ENCODE data around the gene KANSL1L.
"Not testable (repeated sequence)": the region's sequence is repeated elsewhere in the genome, so short reads cannot be mapped to it uniquely, and the experiment has no call there.

KANSL1L gene

GRCh38 chr2:210177769-210178168 is 6.6 kb upstream of the KANSL1L start:
- no peak for DNase-seq

DNA sequence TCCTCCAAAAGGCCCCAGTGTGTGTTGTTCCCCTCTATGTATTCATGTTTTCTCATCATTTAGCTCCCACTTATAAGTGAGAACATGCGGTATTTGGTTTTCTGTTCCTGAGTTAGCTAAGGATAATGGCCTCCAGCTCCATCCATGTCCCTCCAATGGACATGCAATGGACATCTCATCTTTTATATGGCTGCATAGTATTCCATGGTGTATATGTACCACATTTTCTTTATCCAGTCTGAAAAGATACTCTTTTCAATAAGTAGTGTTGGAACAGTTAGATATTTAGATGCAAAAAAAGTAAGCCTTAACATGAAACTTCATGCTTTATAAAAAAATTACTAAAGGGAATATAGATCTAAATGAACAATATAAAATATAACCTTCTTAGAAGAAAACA is 5.9 kb upstream of the KANSL1L start:
- not testable (repeated sequence) for DNase-seq

- DNase-seq = no peak
Measured at GRCh38 chr2:210174086-210174485, 2.9 kb upstream of the KANSL1L start.

- DNase-seq = no peak
Measured at GRCh38 chr2:210172219-210172575, 988 bp upstream of the KANSL1L start.

DNA sequence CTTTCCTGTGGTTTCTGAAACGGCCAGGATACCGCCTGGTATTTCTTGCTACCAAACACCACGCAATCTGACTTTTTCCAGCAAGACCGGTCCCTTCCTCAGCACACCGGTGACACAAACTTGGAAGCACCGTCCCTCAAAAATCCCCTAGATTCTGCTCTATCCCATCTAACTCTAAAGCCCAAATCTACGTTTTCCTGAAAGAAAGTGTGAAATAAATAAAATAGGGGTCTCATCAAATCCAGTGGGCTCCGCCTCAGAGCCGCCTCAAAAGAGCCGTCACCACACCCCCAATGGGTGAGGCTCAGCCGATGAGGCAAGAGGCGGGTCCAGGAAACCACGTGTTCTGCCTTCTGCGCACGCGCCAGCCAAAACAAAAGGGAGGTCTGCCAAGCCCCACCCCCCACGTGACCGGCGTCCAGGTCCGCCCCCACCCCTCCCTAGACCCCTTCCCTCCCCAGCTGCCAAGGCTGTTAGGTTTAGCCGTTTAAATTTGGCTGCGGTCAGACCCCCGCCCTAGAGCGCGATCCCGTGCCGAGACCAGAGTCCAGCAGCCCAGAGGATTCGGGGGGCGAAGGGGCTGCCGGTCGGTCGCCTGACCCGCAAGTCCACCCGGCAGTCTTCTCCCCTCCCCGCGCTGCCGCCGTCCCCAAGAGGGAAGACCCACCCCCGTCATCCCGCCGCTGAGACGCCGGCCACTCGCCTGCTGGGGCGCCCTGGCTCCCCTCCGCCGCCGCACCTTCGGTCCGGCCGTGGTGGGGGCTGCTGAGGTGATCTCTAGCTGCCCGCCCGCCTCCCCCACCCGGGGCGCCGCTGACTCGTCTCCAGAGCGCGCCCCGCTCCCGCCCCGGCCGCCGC is 534 bp downstream of the KANSL1L start:
- DNase-seq = peak; percentile 89

DNA sequence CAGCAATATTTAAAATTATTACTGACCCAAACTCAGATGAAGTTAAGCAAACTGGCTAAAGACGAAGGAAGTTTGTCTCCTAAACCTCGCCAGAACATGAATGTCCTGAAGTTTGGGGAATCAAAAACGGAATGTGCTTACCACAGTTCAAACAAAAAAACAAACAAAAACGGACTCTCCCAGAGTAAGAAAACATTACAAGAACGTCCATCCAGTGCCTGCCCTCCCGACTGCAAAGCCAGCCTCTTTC is 1.1 kb downstream of the KANSL1L start:
- no peak for DNase-seq

- peak; percentile 84 for DNase-seq
Measured at GRCh38 chr2:210169516-210170195, 1.6 kb downstream of the KANSL1L start.

- no peak for DNase-seq
Measured at GRCh38 chr2:210167227-210167626, 4.0 kb downstream of the KANSL1L start.

DNA sequence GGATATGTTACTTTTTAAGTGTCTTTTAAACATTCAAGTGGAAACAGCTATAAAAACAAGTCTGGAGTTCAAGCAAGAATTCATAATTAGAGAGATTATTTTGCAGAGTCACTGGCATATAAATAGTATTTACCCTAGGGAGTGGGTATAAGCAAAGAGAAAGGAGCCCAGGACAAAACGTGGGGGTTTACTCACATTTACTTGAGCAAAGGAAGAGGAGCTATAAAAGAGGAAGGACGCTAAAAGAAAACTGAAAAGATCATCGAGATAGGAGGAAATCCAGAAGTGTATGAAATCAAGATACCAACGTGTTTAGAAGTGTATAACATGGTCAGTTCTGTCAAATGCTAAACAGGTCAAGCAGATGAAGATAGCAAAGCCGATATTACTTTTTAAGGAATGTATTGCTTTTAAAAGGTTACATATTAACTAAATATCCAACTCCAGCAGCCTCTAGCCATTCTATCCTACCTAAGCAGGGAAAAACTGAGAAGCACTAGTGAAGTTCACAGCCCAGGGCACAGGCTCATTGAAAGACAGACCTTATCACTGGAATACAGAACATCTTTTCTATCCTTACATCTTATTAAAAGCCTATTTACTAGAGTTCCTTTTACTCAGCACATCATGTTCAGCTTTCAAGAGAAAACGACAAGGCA is 8.6 kb downstream of the KANSL1L start:
- DNase-seq = peak; percentile 18

GRCh38 chr2:210159059-210159458 is 12.2 kb downstream of the KANSL1L start:
- no peak for DNase-seq

DNA sequence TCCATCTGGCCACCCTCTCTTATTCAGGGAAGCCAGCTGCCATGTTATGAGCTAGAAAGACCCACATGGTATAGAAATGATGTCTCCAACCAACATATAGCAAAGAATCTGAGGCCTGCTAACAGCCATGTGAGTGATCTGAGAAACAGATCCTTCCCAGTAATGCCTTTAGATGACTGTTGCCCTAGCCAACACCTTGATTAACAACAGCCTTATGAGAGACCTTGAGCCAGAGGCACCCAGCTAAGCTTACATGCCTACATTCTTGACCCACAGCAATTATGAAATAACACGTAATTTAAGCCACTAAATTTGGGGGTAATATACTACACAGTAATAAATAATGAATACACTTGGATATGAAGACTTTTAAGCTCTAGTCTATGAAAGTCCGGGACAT is 13.0 kb downstream of the KANSL1L start:
- no peak for DNase-seq

- DNase-seq = no peak
Measured at GRCh38 chr2:210157526-210157925, 13.7 kb downstream of the KANSL1L start.

DNA sequence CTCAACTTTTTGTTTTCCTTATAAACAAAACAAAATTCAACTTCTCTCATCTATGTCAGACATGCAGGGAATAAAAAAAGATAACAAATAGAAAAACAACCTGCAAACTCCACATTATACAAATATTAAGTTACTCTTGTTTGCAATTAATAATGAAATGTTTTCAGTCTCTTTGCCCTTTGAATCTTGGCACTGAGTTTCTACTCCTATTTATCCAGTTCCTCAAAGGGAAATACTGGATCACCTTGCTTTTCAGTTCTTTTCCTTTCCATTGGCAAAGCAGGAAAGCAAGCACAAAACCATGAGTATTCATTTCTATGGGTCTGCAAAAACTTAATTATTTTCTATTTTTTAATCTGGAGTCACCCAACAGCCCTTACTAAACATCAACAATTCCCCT is 23.6 kb downstream of the KANSL1L start:
- no peak for DNase-seq

GRCh38 chr2:210132239-210132638 is 39.0 kb downstream of the KANSL1L start:
- no peak for DNase-seq

- no peak for DNase-seq
Measured at GRCh38 chr2:210128961-210129360, 42.2 kb downstream of the KANSL1L start.

GRCh38 chr2:210113614-210114235 is 57.5 kb downstream of the KANSL1L start:
- DNase-seq = no peak

GRCh38 chr2:210112871-210113270 is 58.3 kb downstream of the KANSL1L start:
- DNase-seq = no peak

- DNase-seq = no peak
Measured at GRCh38 chr2:210099940-210100339, 71.3 kb downstream of the KANSL1L start.

- no peak for DNase-seq
Measured at GRCh38 chr2:210094787-210095186, 76.4 kb downstream of the KANSL1L start.

DNA sequence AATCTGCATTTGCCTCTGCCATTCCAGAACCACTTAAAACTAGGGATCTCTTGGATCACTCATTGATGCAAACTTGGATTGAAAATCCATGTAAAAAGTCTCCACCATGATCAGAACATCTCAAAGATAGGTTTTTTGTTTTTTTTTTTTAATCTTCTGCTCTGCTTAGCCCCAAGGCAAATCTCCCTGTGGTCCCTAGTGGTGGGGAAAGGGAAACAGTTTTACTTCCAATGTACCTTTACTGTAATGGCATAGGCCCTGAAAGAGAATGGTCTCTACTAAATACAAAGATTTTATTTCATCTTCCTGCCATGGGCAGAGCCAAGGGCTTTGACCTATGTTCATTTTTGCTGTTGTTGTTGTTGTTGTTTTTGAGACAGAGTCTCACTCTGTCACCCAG is 78.4 kb downstream of the KANSL1L start:
- DNase-seq = no peak

GRCh38 chr2:210086930-210087329 is 84.3 kb downstream of the KANSL1L start:
- DNase-seq = no peak

- no peak for DNase-seq
Measured at GRCh38 chr2:210086292-210086691, 84.9 kb downstream of the KANSL1L start.

DNA sequence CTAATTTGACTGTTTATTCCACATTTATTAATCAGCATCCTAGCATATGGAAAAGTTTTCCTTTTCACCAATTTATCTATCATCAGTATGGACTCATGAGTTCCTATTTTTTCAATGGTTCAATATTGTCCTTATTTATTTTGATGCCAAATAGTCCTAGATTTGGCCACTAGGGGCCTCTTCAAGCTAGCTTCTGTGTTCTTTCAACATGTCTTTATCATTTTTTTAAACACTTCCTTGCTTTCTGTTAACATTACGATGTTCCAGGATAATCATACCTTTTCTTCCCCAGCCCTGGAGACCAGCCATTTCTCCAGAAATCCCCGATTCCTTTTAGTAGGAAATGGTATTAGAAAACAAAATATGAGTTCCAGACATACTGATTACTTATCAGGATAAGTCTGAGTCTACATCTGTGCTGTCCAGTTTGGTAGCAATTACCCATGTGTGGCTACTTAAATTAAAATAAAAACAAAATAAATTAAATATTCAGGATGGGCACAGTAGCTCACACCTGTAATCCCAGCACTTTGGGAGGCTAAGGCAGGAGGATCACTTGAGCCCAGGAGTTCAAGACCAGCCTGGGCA is 98.2 kb downstream of the KANSL1L start:
- DNase-seq = no peak

All from SIG-M5 (cell line).